GM06990 (cell line): Measurements from ENCODE around the gene NASP.
A peak's percentile ranks its signal among the peaks of the same experiment; 100 is the strongest.

Experiments
- DNase-seq: peaks from one replicate; pipeline ENCODE4 v3.0.0-alpha.2; 2011; ENCODE audit not compliant: insufficient read length; ENCODE audit errors: extremely low read depth
- H3K27me3 ChIP-seq: replicated peaks from 2 replicates; pipeline ENCODE4 v1.6.0; 2011; ENCODE audit warnings: low read length; ENCODE audit not compliant: control insufficient read depth, insufficient read depth
- H3K36me3 ChIP-seq: 2 replicates; pipeline ENCODE4 v1.5.1; 2011; ENCODE audit warnings: low read length; ENCODE audit not compliant: control insufficient read depth, insufficient read depth
- H3K4me3 ChIP-seq: replicated peaks from 2 replicates; pipeline ENCODE4 v1.5.1; 2011; ENCODE audit warnings: low read depth, mild to moderate bottlenecking, control low read depth, low read length
- CTCF ChIP-seq: IDR thresholded peaks from 2 replicates; pipeline ENCODE4 v1.5.1; 2011; ENCODE audit warnings: low read length, control low read depth, mild to moderate bottlenecking, inconsistent platforms; ENCODE audit not compliant: insufficient read depth, poor library complexity, severe bottlenecking

Gene NASP

GRCh38 chr1:45622524-45623394, 38.9 kb downstream of the NASP start:
- DNase-seq: peak; percentile 20
- no peak for TF ChIP-seq CTCF
- Histone ChIP-seq H3K36me3 (peaks cover 27% of the 10 kb centered on the region), H3K4me3 (no peak overlapping the region), H3K27me3 (no peaks in the 10 kb centered on the region)

GRCh38 chr1:45623972-45624371, 40.1 kb downstream of the NASP start, which contains the start of gene CCDC17:
Gene CCDC17 (minus strand): TSS chr1:45624054. CDS start chr1:45623909, 145 bp downstream.
- H3K36me3 ChIP-seq: peaks cover 32% of the 10 kb centered on the region
- DNase-seq: no peak
- H3K4me3 ChIP-seq: no peak within 1 kb of the TSS
- no peak for TF ChIP-seq CTCF
- H3K27me3 ChIP-seq: no peaks in the 10 kb centered on the region

- peaks cover 34% of the 10 kb centered on the region for H3K36me3 ChIP-seq
- no peak for DNase-seq
- TF ChIP-seq CTCF: no peak
- no peak overlapping the region for H3K4me3 ChIP-seq
- H3K27me3 ChIP-seq: no peaks in the 10 kb centered on the region
Observed at GRCh38 chr1:45629035-45629434, 45.2 kb downstream of the NASP start.

- peaks cover 35% of the 10 kb centered on the region for H3K36me3 ChIP-seq
- no peak for DNase-seq
- TF ChIP-seq CTCF: no peak
- H3K4me3 ChIP-seq: no peak overlapping the region
- H3K27me3 ChIP-seq: no peaks in the 10 kb centered on the region
Observed at GRCh38 chr1:45630429-45630828, 46.6 kb downstream of the NASP start.

- Histone ChIP-seq H3K27me3 (no peaks in the 10 kb centered on the region), H3K4me3 (no peak overlapping the region), H3K36me3 (peaks cover 23% of the 10 kb centered on the region)
- DNase-seq: no peak
- TF ChIP-seq CTCF: no peak
Observed at GRCh38 chr1:45635211-45635610, 51.4 kb downstream of the NASP start.
